Glomerular visceral epithelial cell (primary cell): ENCODE data around the gene CPT2.

Experiments
- DNase-seq: peaks from one replicate; pipeline ENCODE4 v3.0.0-alpha.2; 2016; ENCODE audit errors: extremely low spot score

The CPT2 gene

DNA sequence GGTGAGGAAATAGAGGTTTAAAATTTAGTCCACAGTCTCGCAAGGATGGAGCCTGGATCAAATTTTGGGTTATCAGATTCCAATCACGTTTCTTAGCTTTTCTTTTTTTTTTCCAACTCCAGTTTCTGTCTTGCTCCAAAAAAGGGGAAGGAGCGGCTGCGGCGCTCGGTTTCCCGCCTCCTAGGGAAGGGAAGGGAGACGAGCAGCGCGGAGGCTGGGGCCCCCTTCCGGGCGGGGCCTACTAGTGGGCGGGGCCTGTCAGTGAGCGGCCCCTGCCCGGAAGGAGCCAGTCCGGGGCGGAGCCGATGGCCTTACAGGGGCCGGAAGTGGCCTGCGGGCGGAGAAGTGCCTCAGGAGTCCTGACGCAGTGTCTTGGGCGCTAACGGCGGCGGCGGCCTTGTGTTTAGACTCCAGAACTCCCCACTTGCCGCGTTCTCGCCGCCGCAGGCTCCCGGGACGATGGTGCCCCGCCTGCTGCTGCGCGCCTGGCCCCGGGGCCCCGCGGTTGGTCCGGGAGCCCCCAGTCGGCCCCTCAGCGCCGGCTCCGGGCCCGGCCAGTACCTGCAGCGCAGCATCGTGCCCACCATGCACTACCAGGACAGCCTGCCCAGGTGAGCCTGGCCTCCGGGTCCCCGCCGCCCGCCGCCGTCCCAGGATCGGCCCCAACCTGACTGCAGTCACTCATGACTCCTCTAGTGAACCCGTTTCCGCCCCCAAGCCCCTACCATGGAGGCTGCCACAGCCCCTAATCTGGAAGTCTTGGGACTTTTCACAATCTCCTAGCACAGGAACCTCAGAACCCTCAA is at the start of gene CPT2:
TSS of gene CPT2 (plus strand) at position 340 of the 806 bp plus-strand sequence. CDS start at position 460, 120 bp downstream.
- peak; percentile 94 for DNase-seq

DNA sequence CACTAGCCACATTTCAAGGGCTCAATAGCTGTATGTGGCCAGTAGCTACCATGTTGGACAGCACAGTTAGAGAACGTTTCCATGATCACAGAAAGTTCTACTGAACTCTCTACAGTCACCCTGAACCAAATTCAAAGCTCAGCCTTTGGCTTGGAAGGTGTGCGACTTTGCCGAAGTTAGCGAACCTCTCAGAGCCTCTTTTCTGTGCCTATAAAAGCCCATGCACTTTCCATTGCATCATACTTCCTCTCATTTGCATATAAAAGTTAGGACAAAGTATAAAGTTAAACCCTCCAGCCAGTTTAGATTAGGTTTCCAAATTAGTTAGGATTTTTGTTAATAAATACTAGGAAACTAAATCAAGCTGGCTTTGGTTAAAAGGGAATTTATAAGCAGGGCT is 49.5 kb upstream of the CPT2 start:
- DNase-seq = no peak

DNA sequence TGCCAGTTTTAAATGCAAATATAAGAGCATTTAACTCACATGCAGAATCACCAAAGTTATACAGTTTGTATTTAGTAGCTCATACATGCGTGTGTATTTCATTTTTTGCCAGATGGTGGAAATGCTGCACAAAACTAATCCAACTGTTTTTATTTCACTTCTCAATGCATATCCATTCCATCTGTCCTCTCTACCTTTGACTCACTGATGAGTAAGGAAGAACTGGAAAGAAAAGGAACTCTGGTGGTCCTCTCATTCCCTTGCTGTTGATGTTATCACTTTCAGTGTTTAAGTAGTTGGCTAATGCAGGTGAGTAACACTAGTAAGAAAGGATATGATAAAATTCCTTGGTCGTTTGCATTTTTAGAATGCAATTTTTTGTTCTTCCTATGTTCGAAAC is 48.5 kb upstream of the CPT2 start:
- DNase-seq = no peak

DNA sequence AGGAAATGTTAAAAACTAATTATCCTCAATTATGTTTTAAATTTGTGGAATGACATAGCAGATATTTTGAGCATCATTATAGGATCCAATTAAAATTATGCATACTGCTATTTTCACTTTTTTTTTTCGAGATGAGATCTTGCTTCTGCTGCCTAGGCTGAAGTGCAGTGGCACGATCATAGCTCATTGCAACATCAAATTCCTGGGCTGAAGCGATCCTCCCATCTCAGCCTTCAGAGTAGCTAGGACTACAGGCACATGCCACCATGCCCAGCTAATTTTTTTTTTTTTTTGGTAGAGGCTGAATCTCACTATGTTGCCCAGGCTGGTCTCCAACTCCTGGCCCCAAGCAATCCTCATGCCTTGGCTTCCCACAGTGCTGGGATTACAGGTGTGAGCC is 42.9 kb upstream of the CPT2 start:
- no peak for DNase-seq

DNA sequence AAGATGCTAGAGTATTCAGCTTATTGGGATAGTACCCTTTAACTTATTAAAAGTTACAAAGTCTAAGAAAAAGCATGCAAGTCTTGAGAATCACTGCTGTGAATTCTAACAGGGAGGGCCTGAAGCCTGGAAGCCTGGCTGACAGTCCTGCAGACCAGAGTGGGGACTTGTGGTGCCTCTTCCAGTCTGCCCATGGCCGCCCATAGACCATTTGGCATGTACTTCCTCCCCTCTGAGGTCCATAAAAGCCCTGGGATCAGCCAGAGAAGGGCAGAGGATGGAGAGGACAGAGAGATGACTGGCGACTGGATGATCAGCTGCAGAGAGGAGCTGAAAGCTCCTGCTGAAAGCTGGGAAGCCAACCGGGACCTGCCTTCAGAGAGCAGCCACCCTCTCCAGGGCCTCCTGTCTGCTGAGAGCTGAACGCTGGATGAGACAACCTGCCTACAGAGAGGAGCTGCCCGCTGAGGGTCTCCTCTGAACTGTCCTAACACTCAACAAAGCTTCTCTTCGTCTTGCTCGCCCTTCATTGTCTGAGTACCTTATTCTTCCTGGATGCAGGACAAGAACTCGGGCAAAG is 41.7 kb upstream of the CPT2 start:
- no peak for DNase-seq

DNA sequence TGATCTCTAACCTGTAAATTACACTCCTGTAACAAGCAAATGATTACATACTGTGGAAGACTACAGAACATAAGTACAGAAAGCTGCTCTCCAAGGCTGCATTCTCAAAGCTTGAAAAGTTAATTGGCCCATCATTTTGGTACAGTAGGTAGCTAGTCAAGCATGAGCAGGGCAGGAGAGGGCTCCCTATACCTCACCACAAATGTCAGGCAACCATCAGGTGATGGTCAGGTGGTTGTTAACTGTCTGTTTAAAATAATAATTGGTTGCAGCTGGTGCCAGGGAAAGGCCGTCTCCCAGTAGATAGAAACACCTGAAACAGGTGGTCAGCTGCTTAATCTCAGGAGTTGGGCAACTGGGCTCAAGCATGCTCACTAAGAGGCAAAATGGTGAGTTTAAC is 41.1 kb upstream of the CPT2 start:
- DNase-seq = no peak

DNA sequence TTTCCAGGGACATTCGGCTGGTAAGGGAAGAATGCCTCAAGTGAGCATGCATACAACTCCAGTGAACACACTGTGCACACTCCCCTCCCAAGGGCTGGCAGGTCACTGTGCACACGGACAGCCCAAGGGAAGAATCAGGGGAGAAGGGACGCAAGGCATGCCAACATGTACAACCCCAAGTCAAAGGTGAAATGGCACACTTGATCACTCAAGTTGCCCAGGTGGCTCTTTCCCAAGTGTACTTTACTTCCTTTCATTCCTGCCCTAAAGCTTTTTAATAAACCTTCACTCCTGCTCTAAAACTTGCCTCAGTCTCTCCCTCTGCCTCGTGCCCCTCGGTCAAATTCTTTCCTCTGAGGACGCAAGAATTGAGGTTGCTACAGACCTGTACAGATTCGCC is 40.7 kb upstream of the CPT2 start:
- DNase-seq = no peak

DNA sequence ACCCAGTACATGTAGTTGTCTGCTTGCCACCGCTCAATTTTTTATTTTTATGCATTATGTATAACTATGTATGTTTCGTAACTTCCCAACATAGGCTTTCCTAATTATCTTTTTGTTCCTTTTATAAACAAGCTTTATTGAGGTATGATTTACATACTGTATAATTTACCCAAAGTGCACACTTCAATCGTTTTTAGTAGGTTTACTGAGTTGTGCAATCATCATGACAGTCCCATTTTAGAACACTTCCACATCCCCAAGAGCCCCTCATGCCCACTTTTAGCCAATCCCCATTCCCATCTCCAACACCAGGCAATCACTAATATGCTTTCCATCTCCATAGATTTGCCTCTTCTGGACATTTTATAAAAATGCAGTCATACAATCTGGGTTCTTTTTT is 39.8 kb upstream of the CPT2 start:
- DNase-seq = no peak

DNA sequence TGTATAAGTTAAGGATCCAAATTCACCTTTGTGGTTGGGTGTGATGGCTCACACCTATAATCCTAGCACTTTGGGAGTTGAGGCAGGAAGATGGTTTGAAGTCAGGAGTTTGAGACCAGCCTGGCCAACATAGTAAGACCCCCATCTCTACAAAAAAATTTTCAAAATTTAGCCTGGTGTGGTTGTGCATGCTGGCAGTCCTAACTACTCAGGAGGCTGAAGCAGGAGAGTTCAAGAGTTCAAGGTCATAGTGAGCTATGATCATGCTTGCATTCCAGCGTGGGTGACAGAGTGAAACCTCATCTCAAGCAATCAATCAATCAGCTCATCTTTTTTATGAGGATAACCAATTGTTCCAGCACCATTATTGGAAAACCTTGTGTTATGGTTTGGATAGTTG is 37.7 kb upstream of the CPT2 start:
- DNase-seq = no peak

DNA sequence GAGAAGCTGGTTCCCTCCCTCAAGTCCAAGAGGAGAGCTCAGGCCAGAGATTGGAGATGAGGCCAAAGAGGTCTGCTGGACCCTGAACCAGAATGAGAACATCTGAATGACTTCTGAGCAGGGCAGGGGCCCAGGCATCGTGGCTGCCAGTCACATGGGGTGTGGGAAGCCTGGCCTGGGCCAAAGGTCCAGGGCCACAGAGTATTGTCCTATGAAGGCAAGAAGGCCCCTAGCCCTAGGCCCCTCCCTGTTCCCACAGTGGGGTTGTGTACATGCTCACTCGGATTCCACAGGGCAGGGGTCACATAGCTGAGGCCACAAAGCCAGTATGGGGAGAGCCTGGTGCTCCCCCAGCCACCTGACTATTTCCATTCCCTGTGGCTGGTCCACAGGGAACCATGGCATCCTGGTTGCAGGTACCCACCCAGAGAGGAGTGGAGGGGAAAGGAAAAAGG is 35.7 kb upstream of the CPT2 start:
- no peak for DNase-seq

DNA sequence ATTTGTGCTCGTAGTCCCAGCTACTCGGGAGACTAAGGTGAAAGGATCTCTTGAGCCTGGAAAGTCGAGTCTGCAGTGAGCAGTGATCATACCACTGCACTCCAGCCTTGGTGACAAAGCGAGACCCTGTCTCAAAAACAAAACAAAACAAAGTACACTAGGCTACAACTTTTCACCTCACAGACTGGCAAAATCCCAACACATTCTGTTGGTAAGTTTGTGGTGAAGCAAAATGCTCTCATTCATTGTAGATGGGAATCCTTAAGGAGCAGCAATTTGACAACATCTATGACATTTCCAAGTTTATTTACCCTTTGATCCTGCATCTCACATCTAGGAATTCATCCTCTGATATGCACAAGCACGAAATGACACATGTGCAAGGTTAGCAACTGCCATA is 34.0 kb upstream of the CPT2 start:
- no peak for DNase-seq

DNA sequence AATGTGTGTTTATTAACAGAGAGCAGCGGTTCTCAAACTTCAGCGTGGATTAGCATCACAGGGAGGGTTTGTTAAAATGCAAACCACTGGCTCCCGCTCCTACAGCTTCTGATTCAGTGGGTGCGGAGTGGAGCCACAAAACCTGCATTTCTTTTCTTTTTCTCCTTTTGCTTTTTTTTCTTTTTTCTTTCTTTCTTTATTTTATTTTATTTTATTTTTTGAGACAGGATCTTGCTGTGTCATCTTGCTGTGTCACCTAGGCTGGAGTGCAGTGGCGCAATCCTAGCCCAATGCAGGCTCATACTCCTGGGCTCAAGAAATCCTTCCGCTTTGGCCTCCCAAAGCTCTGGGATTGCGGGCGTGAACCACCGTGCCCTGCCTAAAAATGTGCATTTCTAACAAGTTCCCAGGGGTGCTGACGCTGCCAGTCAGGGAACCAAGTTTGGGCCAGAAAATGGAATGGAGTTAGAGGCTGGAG is 33.3 kb upstream of the CPT2 start:
- DNase-seq = no peak

DNA sequence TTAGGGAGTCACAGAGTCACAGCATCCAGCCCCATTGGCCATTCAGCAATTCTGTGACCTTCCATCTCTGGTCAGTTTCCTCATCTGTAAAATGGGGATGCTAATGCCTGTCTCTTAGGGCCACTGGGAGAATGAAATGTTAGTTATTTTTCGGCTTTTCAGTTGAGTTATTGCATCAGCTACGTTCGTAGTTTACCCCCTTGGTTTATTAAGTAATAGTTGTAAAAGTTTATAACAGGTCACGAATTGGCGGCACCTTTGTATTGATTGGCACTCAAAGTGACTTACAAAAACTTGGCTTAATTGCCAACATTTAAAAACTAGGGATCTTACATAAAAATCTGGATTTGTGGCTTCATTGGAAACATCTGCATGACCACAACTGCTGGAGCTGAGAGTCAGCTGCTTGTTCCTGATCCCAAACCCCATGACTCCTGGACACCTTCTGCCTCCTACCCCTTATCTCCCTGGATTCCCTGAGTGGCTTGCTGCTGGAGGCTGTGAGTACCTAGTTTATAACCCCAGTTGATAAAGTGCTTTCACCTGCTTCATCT is 31.1 kb upstream of the CPT2 start:
- no peak for DNase-seq

DNA sequence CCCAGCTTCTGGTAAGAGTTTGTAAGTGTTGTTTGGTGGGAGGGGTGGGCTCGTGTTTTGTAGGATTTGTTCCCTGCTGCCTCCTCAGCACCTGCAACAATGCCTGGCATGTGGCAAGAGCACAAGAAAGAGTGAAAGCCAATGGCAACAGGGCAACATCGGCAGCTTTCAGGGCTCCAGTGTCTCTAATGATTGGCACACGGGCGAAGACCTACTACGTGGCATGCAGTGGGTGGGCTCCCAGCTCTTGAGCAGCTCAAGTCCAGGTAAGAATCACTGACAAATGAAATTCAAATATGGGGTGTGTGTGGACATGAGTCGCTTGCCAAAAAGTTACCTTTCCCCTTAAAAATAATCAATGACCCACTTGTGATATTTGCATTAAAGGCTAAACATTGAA is 30.3 kb upstream of the CPT2 start:
- no peak for DNase-seq

DNA sequence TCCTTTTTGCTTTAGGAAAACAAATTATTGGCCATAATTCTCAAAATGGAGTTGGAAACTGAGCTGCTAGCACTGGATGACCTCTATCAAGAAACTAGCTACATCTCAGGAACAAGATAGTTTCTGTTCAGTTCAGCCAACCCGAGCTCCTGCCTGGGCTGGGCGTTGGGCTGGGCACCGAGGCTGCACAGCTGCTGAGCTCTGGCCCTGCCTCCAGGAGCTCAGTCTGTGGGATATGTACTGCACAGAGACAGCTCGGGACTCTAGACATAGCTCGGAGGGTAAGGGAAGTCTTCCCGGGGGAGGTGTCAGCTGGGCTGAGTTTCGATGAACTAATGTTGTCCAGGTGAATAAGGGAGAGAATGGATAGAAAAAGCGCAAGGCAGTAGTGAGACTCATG is 29.7 kb upstream of the CPT2 start:
- DNase-seq = no peak

DNA sequence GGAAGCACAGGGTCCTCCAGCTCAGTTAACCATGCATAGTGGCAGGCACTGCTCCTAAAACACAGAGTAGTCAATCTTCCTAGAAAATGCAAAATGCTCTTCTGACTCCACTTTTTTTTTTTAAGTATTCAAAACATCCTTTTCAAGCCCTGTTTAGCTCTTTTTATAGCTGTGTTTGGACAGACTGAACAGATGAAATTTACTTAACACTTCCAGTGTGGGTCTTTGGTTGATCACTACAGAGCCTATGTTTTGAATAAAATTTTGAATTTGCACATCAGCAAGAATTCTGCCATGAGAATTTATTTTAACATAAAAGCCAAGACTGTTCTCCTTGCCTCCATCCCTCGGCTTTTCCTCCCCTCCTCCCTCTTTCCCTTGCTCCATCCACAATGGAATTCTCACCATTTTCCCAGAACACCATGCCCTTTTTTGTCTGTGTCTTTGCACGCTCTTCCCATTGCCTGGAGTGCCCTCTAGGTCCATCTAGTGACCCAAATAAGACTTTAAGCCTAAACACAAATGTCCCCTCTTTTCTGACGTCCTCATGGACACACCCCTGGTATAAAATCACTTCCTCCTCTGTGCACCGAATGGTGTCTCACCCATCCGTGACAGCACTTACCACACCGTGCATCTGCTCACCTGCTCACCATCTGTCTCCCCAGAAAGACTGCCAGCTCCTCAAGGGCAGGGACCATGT is 24.0 kb upstream of the CPT2 start:
- DNase-seq = peak; percentile 38

DNA sequence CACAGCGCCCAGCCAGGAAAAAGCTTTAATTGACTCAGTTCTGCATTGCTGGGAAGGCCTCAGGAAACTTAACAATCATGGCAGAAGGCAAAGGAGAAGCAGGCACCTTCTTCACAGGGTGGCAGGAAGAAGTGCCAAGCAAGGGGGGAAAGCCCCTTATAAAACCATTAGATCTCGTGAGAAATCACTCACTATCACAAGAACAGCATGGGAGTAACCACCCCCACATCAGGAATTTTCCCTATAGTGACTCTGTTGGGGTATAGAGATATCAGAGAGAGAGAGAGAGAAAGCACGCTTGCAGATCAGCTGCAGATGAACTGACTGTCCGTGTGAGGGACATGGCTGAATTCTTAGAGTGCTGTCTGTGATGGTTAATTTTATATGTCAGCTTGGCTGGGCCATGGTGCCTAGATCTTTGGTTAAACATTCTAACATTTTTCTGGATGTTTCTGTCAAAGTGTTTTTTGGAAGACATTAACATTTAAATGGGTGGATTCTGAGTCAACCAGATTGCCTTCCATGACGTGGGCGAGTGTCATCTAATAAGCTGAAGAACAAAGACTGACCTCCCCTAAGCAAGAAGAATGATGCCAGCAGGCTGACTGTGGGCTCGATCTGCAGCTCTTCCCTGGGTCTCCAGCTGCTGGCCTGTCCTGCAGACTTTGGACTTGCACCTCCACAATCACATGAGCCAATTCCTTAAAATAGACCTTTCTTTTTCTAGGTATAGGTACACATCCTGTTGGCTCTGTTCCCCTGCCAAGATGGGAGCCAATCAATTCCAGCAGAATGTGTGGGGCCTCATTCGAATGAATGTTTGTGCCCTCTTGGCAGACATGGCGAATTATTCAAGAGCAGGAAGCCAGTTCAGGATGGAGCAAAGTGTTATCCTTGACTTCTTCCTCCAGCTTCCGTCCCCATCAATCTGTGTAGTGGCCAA is 21.4 kb upstream of the CPT2 start:
- DNase-seq = no peak

DNA sequence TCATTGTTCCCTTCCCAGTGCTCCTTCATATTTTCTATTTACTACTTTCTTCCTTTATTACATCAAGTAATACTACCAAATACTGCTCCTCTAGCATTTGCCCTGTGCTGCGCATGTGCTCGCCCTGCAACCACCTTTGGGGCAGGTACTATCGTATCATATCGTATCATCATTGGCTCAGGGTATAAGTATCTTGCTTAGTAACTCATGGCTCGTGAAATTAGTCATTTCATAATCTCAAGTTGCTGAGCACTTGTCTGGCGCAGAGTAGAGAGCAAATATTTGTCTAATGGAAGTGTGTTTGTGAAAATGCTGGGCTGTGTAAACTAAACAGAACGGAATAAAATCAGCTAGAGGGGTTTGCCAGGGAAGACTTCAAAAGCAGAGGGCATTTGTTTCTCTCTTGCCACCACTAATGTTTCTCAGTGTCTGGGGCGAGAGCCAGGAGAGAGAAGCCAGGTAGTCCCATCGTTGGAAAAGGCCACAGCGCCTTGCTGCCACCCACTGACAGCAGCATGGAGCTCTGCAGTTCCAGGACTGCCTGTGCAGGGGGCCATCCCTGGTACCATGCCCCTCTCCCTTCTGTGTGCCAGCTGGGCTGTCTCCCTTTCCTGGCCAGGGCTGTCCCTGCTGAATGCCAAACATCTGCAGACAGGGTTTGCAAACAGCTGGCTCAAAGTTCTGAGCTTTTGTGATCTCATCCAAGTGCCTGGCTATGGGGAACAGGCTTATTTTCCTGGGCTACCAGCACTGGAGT is 20.0 kb upstream of the CPT2 start:
- DNase-seq = no peak

DNA sequence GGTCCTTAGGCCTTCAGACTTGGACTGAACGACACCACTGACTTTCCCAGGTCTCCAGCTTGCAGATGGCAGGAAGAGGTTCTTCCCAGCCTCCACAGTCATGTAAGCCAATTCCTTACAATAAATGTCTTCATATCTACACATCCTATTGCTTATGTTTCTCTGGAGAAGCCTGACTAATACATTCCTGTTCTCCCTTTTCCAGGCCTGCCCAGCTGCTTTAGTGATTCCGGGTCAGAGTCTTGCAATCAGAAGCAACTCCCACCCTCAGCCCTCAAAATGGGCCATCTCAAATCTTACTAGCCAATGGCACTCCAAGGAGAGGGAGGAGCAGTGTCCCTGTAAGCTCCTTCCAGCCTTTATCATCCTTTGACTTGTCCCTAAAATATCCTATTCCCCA is 16.4 kb upstream of the CPT2 start:
- DNase-seq = no peak

DNA sequence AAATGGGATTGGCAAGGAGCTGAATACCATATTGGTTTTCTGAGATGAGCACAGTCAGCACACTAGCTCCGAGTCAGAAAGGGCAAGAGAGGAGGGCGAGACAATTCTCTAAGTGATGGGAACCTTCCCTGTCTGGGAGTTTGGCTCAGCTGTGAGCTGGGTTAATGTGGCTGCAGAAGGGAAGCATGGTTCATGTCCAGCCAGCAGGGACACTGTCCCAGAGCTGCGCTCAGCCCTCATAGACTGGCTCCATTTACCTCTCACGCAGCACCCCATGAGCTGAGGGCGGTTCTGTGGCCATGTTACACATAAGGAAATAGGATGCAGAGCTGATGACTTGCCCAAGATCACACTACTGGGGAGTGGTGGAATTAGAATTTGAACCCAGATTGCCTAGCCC is 15.7 kb upstream of the CPT2 start:
- no peak for DNase-seq

DNA sequence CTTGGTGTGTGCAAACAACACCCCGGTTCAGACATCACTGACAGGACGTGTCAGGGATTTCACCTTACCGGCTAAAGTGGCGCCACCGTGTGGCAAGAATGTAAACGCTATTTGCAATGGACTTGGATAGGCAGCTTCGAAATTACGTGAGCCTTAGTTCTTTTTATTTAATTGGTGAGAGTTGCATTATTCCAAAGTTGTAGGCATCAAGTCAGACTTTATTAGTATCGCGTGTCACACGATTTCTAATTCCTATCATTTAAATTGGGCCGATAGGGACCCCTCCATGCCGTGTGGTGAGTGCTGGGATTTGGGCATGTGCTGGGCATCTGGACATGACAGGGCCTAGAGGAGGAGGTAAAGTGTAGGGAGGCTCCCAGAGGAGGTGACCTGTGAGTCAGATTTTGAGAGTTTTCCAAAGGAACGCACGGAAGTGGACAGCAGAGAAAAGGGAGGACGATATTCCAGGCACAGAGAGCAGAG is 14.5 kb upstream of the CPT2 start:
- DNase-seq = peak; percentile 79
